Pancreas (tissue), 10 donors: Measurements from ENCODE around the gene RHOH. TPM values are rescaled to one million over a fixed set of nuclear protein-coding genes. Genes with fewer than 3 reads are reported as not detected.

Experiments used
- ATAC-seq, 4 donors: fragments of 200-7000 bp; cut with Tn5 transposase; one replicate each; pipeline versions ENCODE4 v1.8.0 to v1.9.1; 2020; ENCODE audit warnings: mild to moderate bottlenecking in 4 of 4, moderate library complexity in 4 of 4
- DNase-seq, 6 donors: peaks; one replicate each; pipeline ENCODE4 v3.0.0-alpha.2; 2020
- FAIRE-seq: peaks from 2 replicates; lab custom pipeline; 2012; peaks lifted over from hg19 to GRCh38; lab: Jason Lieb, UNC
- H3K27ac ChIP-seq, 4 donors: fragments of 200-600 bp; sonication (generic); 1 replicate in 3 of 4; 2 replicates in 1 of 4; pipeline versions ENCODE4 v1.5.0 to v1.8.0; 2020
- H3K27me3 ChIP-seq, 4 donors: fragments of 200-600 bp; one replicate each; pipeline ENCODE4 v1.8.0; 2021
- H3K36me3 ChIP-seq, 3 donors: fragments of 200-600 bp; sonication (generic) in 1 of 3; one replicate each; pipeline versions ENCODE4 v1.5.0 to v1.8.0; 2020 to 2021
- H3K4me1 ChIP-seq, 3 donors: fragments of 200-600 bp; one replicate each; pipeline ENCODE4 v1.8.0; 2021
- H3K4me3 ChIP-seq, 4 donors: fragments of 200-600 bp; sonication (generic) in 2 of 4; one replicate each; pipeline versions ENCODE4 v1.5.0 to v1.8.0; 2020 to 2021
- H3K9me3 ChIP-seq, 4 donors: fragments of 200-600 bp; one replicate each; pipeline ENCODE4 v1.8.0; 2021
- CTCF ChIP-seq, 4 donors: fragments of 200-600 bp; sonication (generic) in 3 of 4; IDR thresholded peaks; one replicate each; pipeline versions ENCODE4 v1.5.0 to v1.8.0; 2021; ENCODE audit warnings: antibody characterized with exemption in 4 of 4
- whole genome bisulfite sequencing, 2 donors: extraction: QIAGEN DNeasy Blood & Tissue Kit; methylation state at CpG; one replicate each; pipeline ENCODE4 v1.1.7; 2013; 5-methylcytosine and 5-hydroxymethylcytosine counted together
- intact Hi-C, 3 donors: fragments of 100-400 bp; cut with DNase I; formaldehyde crosslinking; loops; one replicate each; pipeline versions ENCODE4 v1.11.1 to v1.14.2; 2022
- polyA plus RNA-seq, 2 donors: library from polyadenylated mRNA; stranded (reverse); fragments of 200-250 nt; gene quantifications; one replicate each; pipeline ENCODE4 v1.2.3, GENCODE V29; 2013
- total RNA-seq, 6 donors: library from RNA; stranded (reverse); fragmentation: NEBNext Ultra II Directional in 4 of 6; extraction: Animal tissue kit (Norgen Biotek cat#: 25700) in 4 of 6; gene quantifications; one replicate each; pipeline versions ENCODE4 v1.2.1 to v1.2.4, GENCODE V29; 2021 to 2023
- donor health status: healthy with polysubstance abuse.
- donor health status: DM: no; HTN: no; CAD: no; lungs with moderate emphysema.
- donor health status: DM: no; HTN: no; CAD: no.
- donor health status: control.
- donor health status: control.
- donor health status: Bipolar disorder and iron deficiency.
- donor health status: DM: yes; HTN: yes; CAD: no.
- donor health status: DM: no; HTN: no; CAD: no.
- donor health status: DM: no; HTN: no; CAD: no.
- donor health status: DM: yes; HTN: yes; CAD: no.

RHOH gene
- total and polyA plus RNA-seq, 8 donors = 0.08 to 1.8 (median 0.49) TPM

GRCh38 chr4:40264995-40265909, 68.4 kb downstream of the RHOH start:
- no peaks in the 10 kb centered on the region for H3K36me3 ChIP-seq
- intact Hi-C loops = no loop called here
- H3K4me1 ChIP-seq = no peaks in the 10 kb centered on the region
- FAIRE-seq (no peak), DNase-seq (no peak), ATAC-seq (no peak)
- TF ChIP-seq CTCF (IDR thresholded peaks at IDR 0.05) = no peak
- no peaks in the 10 kb centered on the region for H3K9me3 ChIP-seq
- H3K27me3 ChIP-seq = no peaks in the 10 kb centered on the region
- 79 to 84% methylated on average over 15 of the region's 15 CpGs for WGBS, 2 donors
- no peak overlapping the region for H3K27ac ChIP-seq
- no peak overlapping the region for H3K4me3 ChIP-seq

- no peaks in the 10 kb centered on the region for H3K4me1 ChIP-seq
- no peak overlapping the region for H3K4me3 ChIP-seq
- H3K9me3 ChIP-seq = no peaks in the 10 kb centered on the region
- 76 to 80% methylated on average over 4 of the region's 4 CpGs for WGBS, 2 donors
- FAIRE-seq (no peak), ATAC-seq (no peak), DNase-seq (no peak)
- intact Hi-C loops = no loop called here
- H3K27me3 ChIP-seq = no peaks in the 10 kb centered on the region
- TF ChIP-seq CTCF (IDR thresholded peaks at IDR 0.05) = no peak
- no peaks in the 10 kb centered on the region for H3K36me3 ChIP-seq
- no peak overlapping the region for H3K27ac ChIP-seq
These were observed 69.1 kb downstream of the RHOH start for GRCh38 chr4:40265910-40266274.

GRCh38 chr4:40269133-40269532, 72.3 kb downstream of the RHOH start:
- 17 to 54% methylated on average over 1 of the region's 1 CpG for WGBS, 2 donors
- H3K4me3 ChIP-seq = no peak overlapping the region
- H3K36me3 ChIP-seq = no peaks in the 10 kb centered on the region
- DNase-seq (no peak), ATAC-seq (no peak), FAIRE-seq (no peak)
- no peak overlapping the region for H3K27ac ChIP-seq
- no peaks in the 10 kb centered on the region for H3K9me3 ChIP-seq
- H3K4me1 ChIP-seq = no peaks in the 10 kb centered on the region
- intact Hi-C loops = no loop called here
- no peak for TF ChIP-seq CTCF (IDR thresholded peaks at IDR 0.05)
- H3K27me3 ChIP-seq = no peaks in the 10 kb centered on the region

- ATAC-seq (no peak), FAIRE-seq (no peak), DNase-seq (no peak)
- H3K9me3 ChIP-seq = no peaks in the 10 kb centered on the region
- H3K27me3 ChIP-seq = no peaks in the 10 kb centered on the region
- no peak overlapping the region for H3K4me3 ChIP-seq
- TF ChIP-seq CTCF (IDR thresholded peaks at IDR 0.05) = no peak
- WGBS, 2 donors = 86 to 91% methylated on average over 12 of the region's 12 CpGs
- intact Hi-C loops = no loop called here
- H3K4me1 ChIP-seq = no peaks in the 10 kb centered on the region
- H3K27ac ChIP-seq = no peak overlapping the region
- no peaks in the 10 kb centered on the region for H3K36me3 ChIP-seq
These were observed 73.8 kb downstream of the RHOH start for GRCh38 chr4:40270609-40271008.
